Left lung (tissue), 10 donors: ENCODE data around the gene DEGS1. TPM values are rescaled to one million over a fixed set of nuclear protein-coding genes. Genes with fewer than 3 reads are reported as not detected.

Experiments used
- ATAC-seq: fragments of 200-7000 bp; cut with Tn5 transposase; one replicate; pipeline ENCODE4 v1.9.1; 2020; ENCODE audit warnings: moderate library complexity
- DNase-seq, 4 donors: peaks; one replicate each; pipeline ENCODE4 v3.0.0-alpha.2; 2013 to 2020
- H3K27ac ChIP-seq, 2 donors: fragments of 200-600 bp; sonication (generic) in 1 of 2; one replicate each; pipeline versions ENCODE4 v1.5.0 to v1.8.0; 2020 to 2021
- H3K27me3 ChIP-seq, 2 donors: fragments of 200-600 bp; sonication (generic) in 1 of 2; one replicate each; pipeline versions ENCODE4 v1.5.0 to v1.8.0; 2020 to 2021
- H3K36me3 ChIP-seq, 2 donors: fragments of 200-600 bp; sonication (generic) in 1 of 2; one replicate each; pipeline versions ENCODE4 v1.5.0 to v1.8.0; 2020 to 2021
- H3K4me1 ChIP-seq, 2 donors: fragments of 200-600 bp; one replicate each; pipeline ENCODE4 v1.8.0; 2021
- H3K4me3 ChIP-seq, 2 donors: fragments of 200-600 bp; sonication (generic) in 1 of 2; one replicate each; pipeline versions ENCODE4 v1.5.0 to v1.8.0; 2020 to 2021; ENCODE audit warnings: mild to moderate bottlenecking in 1 of 2
- H3K9me3 ChIP-seq, 2 donors: fragments of 200-600 bp; sonication (generic) in 1 of 2; one replicate each; pipeline versions ENCODE4 v1.5.0 to v1.8.0; 2020 to 2021
- intact Hi-C, 2 donors: fragments of 100-400 bp; cut with DNase I; formaldehyde crosslinking; loops; one replicate each; pipeline versions ENCODE4 v1.11.2 to v1.14.2; 2022
- polyA plus RNA-seq, 6 donors: library from polyadenylated mRNA; unstranded; fragments of 120-200 nt; gene quantifications; one replicate each; pipeline ENCODE4 v1.2.1, GENCODE V29; 2013; ENCODE audit not compliant: insufficient read length in 6 of 6
- total RNA-seq, 2 donors: library from RNA; stranded (reverse); fragmentation: NEBNext Ultra II Directional; extraction: Animal tissue kit (Norgen Biotek cat#: 25700); gene quantifications; one replicate each; pipeline ENCODE4 v1.2.1, GENCODE V29; 2021
- TF ChIP-seq, protein P1 (sequence below), 2 donors: fragments of 200-600 bp; sonication (generic) in 1 of 2; IDR thresholded peaks; one replicate each; pipeline versions ENCODE4 v1.5.0 to v1.8.0; 2021; ENCODE audit warnings: antibody characterized with exemption in 2 of 2
- donor health status: DM: no; HTN: yes; CAD: no.
- donor health status: DM: no; HTN: no; CAD: no.

Gene DEGS1
- total and polyA plus RNA-seq, 8 donors: 51.2 to 92.2 (median 60.8) TPM

GRCh38 chr1:224177356-224177999 is 5.6 kb upstream of the DEGS1 start:
- DNase-seq (no peak), ATAC-seq (no peak)
- no peaks in the 10 kb centered on the region for H3K36me3 ChIP-seq
- TF ChIP-seq, protein P1, sequence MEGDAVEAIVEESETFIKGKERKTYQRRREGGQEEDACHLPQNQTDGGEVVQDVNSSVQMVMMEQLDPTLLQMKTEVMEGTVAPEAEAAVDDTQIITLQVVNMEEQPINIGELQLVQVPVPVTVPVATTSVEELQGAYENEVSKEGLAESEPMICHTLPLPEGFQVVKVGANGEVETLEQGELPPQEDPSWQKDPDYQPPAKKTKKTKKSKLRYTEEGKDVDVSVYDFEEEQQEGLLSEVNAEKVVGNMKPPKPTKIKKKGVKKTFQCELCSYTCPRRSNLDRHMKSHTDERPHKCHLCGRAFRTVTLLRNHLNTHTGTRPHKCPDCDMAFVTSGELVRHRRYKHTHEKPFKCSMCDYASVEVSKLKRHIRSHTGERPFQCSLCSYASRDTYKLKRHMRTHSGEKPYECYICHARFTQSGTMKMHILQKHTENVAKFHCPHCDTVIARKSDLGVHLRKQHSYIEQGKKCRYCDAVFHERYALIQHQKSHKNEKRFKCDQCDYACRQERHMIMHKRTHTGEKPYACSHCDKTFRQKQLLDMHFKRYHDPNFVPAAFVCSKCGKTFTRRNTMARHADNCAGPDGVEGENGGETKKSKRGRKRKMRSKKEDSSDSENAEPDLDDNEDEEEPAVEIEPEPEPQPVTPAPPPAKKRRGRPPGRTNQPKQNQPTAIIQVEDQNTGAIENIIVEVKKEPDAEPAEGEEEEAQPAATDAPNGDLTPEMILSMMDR (IDR thresholded peaks at IDR 0.05): no peak
- H3K4me1 ChIP-seq: peaks cover 0 to 15% of the 10 kb centered on the region in 2 donors
- intact Hi-C loops: no loop called here
- no peaks in the 10 kb centered on the region for H3K9me3 ChIP-seq
- H3K27ac ChIP-seq: no peak overlapping the region
- H3K27me3 ChIP-seq: no peaks in the 10 kb centered on the region
- H3K4me3 ChIP-seq: no peak overlapping the region

DNA sequence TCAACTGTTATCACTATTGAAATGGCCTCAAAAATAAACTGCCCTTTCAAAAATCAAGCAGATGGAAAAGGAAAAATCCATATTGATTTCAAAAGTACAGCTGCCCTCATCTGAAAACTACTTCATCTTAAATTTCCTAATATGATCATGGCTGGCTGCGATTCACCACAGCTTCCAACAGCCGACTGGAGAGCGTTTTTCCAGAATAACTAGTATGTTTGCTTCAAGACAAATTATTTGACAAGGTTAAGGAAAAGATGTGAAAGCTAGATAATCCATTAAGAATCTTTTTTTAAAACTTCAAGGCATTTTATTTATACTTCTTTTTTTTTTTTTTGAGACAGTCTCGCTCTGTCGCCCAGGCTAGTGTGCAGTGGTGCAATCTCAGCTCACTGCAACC is 4.1 kb upstream of the DEGS1 start:
- no peak overlapping the region for H3K4me3 ChIP-seq
- no peaks in the 10 kb centered on the region for H3K27me3 ChIP-seq
- no peak overlapping the region for H3K27ac ChIP-seq
- peaks cover 0 to 19% of the 10 kb centered on the region in 2 donors for H3K4me1 ChIP-seq
- no peaks in the 10 kb centered on the region for H3K9me3 ChIP-seq
- ATAC-seq: no peak
- no peak for DNase-seq
- TF ChIP-seq, protein P1 (IDR thresholded peaks at IDR 0.05): no peak
- intact Hi-C loops: no loop called here
- H3K36me3 ChIP-seq: no peaks in the 10 kb centered on the region

- Histone ChIP-seq H3K27ac (no peak overlapping the region), H3K27me3 (no peaks in the 10 kb centered on the region), H3K9me3 (no peaks in the 10 kb centered on the region), H3K36me3 (no peaks in the 10 kb centered on the region), H3K4me1 (peaks cover 4 to 33% of the 10 kb centered on the region in 2 donors), H3K4me3 (no peak overlapping the region)
- DNase-seq: no peak
- ATAC-seq: no peak
- TF ChIP-seq, protein P1 (IDR thresholded peaks at IDR 0.05): no peak
- intact Hi-C loops: no loop called here
Observed at GRCh38 chr1:224180783-224181452, 2.1 kb upstream of the DEGS1 start.

DNA sequence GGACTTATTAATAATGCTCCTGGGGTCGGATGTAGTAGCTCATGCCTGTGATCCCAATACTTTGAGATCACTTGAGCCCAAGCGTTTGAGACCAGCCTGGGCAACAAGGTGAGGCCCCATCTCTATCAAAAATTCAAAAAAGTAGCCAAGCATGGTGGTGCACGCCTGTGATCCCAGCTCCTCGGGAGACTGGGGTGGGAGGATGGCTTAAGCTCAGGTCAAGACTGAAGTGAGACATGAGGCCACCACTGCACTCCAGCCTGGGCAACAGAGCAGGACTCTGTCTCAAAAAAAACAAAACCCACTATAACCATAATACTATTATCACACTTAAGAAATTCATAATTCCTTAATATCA is 1.6 kb upstream of the DEGS1 start:
- Histone ChIP-seq H3K4me3 (no peak overlapping the region), H3K27ac (peak overlapping the region in 1 of 2 donors; percentile 96), H3K9me3 (no peaks in the 10 kb centered on the region), H3K27me3 (no peaks in the 10 kb centered on the region), H3K36me3 (peaks cover 0 to under 1% of the 10 kb centered on the region in 2 donors), H3K4me1 (peaks cover 4 to 38% of the 10 kb centered on the region in 2 donors)
- ATAC-seq (no peak), DNase-seq (no peak)
- intact Hi-C loops: no loop called here
- TF ChIP-seq, protein P1 (IDR thresholded peaks at IDR 0.05): no peak

GRCh38 chr1:224182057-224182865 is 779 bp upstream of the DEGS1 start:
- TF ChIP-seq, protein P1 (IDR thresholded peaks at IDR 0.05): no peak
- ATAC-seq (peak; percentile 36), DNase-seq (no peak)
- Histone ChIP-seq H3K27ac (peak overlapping the region; percentile 94 to 96), H3K36me3 (peaks cover 0 to 9% of the 10 kb centered on the region in 2 donors), H3K4me3 (peak overlapping the region; percentile 83 to 98), H3K9me3 (no peaks in the 10 kb centered on the region), H3K27me3 (no peaks in the 10 kb centered on the region), H3K4me1 (peaks cover 4 to 47% of the 10 kb centered on the region in 2 donors)
- intact Hi-C loops: no loop called here
